Heart left ventricle (tissue), 13 donors: ENCODE data around the gene MYH3.

Experiments used
- POLR2A ChIP-seq, 2 donors: fragments of 450-650 bp; IDR thresholded peaks; one replicate each; pipeline ENCODE4 v1.6.1; 2017; ENCODE audit warnings: antibody characterized with exemption in 2 of 2, mild to moderate bottlenecking in 2 of 2, moderate library complexity in 2 of 2
- TF ChIP-seq, protein P1 (sequence below), 12 donors: fragments of 200-600 bp; sonication (generic) in 4 of 12; IDR thresholded peaks; one replicate each; pipeline versions ENCODE4 v1.5.0 to v1.8.0; 2018 to 2022; ENCODE audit warnings: antibody characterized with exemption in 12 of 12, mild to moderate bottlenecking in 5 of 12
- donor health status: ischemic (EF 13 %, LVEDD 7.1; RV severe dilation, severe dysfunction).
- donor health status: DM: no; HTN: yes; CAD: no.
- donor health status: DM: no; HTN: no; CAD: no.
- donor health status: ischemic (EF 25% LVEDD 6.9; RV normal size, moderate dysfunction).
- donor health status: ischemic (EF 25% LVEDD 5.7; RV mildly dilated, moderate dysfunction).
- donor health status: ischemic (EF 35%, LVEDD 5.7; RV mildly dilated, moderate dysfunction).
- donor health status: nonischemic (EF 11% LVEDD 7.7; RV severe dilation, severe dysfunction).
- donor health status: DM: yes; HTN: yes; CAD: no.
- donor health status: PGD.
- donor health status: ischemic (EF 29% LVEDD 5.4; RV normal size, mild dysfunction).
- donor health status: nonischemic (EF 23%, LVEDD 6.1; RV moderate dilation, normal function).

DNA sequence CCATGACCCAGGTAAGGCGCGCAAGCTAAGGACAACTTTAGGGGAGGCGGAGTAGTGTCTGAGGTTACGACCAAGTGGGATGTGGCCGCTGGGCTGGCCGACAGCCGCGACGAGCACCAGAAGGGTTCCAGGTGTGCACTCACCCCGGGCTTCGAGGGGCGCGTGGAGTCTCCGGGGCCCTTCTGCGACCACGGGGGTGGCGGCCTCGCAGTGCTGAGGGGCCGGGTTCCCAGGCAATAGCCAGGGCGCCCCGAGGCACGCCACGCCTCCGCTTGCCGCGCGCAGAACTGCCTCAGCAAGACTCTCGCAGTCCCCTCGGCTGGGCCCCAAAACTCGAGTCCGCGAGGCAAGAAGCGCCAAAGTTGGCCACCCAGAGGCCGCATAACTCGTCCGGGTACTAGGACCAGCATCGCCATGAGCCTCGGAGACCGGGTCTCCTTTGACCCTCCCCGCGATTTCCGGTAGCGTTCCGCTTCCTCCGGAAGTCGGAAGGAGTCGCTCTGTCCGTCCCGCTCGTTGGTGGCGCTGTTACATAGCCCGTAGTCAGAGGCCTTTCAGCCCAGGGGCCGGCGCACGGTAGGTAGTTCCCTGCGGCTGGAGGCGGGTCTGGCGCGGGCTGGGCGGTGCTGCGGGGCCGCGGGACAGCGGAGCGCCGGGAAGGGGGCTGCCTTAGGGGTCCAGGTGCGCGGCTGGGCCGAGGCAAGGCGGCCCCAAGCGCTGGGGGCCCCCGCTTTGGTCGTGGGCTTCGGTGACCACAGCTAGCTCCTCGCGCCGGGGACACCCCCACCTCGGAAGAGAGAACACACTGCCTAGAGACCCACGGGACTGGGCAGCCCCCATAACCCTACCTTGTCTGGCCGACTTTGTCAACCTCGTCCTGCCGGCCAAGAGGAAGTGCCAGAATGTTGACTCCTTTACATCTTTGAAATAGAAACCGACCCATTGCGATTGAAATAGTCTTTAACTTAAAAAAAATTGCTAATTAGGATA lies 40.3 kb upstream of the MYH3 start, which contains the start of the genes ADPRM and SCO1:
- TF ChIP-seq, protein P1, sequence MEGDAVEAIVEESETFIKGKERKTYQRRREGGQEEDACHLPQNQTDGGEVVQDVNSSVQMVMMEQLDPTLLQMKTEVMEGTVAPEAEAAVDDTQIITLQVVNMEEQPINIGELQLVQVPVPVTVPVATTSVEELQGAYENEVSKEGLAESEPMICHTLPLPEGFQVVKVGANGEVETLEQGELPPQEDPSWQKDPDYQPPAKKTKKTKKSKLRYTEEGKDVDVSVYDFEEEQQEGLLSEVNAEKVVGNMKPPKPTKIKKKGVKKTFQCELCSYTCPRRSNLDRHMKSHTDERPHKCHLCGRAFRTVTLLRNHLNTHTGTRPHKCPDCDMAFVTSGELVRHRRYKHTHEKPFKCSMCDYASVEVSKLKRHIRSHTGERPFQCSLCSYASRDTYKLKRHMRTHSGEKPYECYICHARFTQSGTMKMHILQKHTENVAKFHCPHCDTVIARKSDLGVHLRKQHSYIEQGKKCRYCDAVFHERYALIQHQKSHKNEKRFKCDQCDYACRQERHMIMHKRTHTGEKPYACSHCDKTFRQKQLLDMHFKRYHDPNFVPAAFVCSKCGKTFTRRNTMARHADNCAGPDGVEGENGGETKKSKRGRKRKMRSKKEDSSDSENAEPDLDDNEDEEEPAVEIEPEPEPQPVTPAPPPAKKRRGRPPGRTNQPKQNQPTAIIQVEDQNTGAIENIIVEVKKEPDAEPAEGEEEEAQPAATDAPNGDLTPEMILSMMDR (IDR thresholded peaks at IDR 0.05): peak in 11 of 12 donors; percentile 17 to 67 (median 38)
- peak; percentile 49 to 90 for TF ChIP-seq POLR2A (IDR thresholded peaks at IDR 0.05)
